ENCODE results near the gene C2CD4C. TPM values are rescaled to one million over a fixed set of nuclear protein-coding genes. Genes with fewer than 3 reads are reported as not detected.
A peak's percentile ranks its signal among the peaks of the same experiment; 100 is the strongest.
"Not testable (repeated sequence)": the region's sequence is repeated elsewhere in the genome, so short reads cannot be mapped to it uniquely, and the experiment has no call there.

The C2CD4C gene
- total RNA-seq, 6 donors from 2014 or later: 0.76 to 2.1 (median 1.6) TPM

DNA sequence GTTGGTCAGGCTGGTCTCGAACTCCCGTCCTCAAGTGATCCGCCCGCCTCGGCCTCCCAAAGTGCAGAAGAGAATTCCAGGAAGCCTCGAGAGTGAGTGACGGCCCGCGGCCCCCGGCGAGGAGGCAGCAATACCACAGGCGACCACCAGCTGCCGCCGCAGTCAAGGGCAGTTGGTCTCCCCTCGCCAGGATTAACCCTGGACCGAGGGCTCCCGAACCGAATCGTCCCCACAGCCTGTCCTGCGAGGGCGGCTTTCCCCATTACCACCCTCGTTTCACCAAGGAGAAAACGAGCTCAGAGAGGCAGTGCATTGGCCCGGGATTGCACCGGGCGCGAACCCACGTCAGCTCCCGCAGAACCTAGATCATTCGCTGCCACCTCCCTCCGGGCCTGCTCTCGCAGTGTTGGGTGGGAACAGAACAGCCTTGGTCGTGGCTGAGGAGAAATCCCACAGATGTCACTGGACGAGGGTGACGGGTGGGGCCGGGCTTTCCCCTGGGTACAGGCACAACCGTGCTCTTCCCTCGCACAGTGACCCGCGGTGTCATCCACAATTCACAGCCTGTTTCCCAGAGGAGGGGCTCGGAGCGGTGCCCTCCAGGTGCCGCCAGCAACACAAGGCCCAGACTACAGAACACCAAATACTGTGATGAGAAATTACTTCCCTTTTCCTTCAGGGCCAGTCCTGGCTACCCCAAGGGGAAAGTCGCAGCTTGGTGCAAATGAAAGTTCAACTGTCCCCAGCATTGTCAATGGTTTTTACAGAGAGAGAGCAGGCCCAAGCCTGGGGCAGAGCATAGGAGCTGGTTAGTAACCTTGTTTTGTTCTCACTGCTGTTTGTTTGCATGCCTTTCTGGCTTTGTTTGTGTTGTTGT, 24.8 kb downstream of the C2CD4C start:
- Histone ChIP-seq H3K4me3 (no peak overlapping the region), H3K27ac (no peak overlapping the region), H3K9me3 (no peaks in the 10 kb centered on the region), H3K4me1 (no peaks in the 10 kb centered on the region), H3K27me3 (peaks cover 0 to 2% (median 0%) of the 10 kb centered on the region in 4 donors), H3K36me3 (no peaks in the 10 kb centered on the region)
- DNase-seq (peak; percentile 21 to 86), ATAC-seq (ENCODE audit: low FRiP score in 2 of 2) (peak; percentile 15 to 50)
- WGBS, 2 donors: 19 to 36% methylated on average over 33 to 44 of the region's 44 CpGs
- TF ChIP-seq, protein P1, sequence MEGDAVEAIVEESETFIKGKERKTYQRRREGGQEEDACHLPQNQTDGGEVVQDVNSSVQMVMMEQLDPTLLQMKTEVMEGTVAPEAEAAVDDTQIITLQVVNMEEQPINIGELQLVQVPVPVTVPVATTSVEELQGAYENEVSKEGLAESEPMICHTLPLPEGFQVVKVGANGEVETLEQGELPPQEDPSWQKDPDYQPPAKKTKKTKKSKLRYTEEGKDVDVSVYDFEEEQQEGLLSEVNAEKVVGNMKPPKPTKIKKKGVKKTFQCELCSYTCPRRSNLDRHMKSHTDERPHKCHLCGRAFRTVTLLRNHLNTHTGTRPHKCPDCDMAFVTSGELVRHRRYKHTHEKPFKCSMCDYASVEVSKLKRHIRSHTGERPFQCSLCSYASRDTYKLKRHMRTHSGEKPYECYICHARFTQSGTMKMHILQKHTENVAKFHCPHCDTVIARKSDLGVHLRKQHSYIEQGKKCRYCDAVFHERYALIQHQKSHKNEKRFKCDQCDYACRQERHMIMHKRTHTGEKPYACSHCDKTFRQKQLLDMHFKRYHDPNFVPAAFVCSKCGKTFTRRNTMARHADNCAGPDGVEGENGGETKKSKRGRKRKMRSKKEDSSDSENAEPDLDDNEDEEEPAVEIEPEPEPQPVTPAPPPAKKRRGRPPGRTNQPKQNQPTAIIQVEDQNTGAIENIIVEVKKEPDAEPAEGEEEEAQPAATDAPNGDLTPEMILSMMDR (IDR thresholded peaks at IDR 0.05): peak; percentile 42 to 81 (median 70)
- no peak for TF ChIP-seq EP300 (IDR thresholded peaks at IDR 0.05)

DNA sequence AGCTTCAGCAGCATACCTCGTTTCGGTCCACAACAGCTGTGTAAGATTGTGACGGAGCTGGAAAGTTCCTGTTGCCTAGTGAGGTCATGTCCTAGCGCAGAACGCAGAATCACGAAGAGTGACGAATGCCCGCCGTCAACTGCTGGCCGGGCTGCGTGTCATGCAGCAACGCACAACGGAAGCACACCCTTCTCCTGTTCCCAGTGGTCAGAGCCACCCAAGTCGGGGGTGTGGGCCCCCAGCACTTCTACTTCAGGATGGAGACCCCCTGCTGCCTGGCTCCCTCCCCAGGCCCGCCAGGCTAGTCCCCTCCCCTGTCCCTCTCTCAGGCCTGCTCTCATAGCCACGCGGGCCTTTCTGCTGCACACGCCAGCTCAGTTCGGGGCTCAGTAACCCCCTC, 25.9 kb downstream of the C2CD4C start:
- 81 to 83% methylated on average over 19 of the region's 19 CpGs for WGBS, 2 donors

DNA sequence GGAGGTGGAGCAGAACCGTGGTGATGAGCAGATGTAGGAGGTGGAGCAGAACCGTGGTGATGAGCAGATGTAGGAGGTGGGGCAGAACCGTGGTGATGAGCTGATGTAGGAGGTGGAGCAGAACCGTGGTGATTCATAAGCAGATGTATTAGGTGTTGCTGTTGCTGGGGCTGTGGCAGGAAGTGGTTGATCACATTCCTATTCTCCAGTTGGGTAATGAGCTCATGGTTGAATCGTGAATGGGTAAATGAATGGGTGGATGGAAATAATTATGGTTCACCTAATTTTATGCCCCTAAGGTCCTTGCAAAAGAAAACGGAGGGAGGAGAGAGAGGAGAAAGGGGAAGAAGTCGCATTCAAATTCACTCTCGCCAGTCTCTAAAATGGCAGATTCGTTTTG, 26.4 kb downstream of the C2CD4C start:
- H3K27me3 ChIP-seq; H3K9me3 ChIP-seq; DNase-seq; H3K36me3 ChIP-seq; H3K4me3 ChIP-seq; ATAC-seq (ENCODE audit: low FRiP score in 2 of 2); H3K4me1 ChIP-seq; H3K27ac ChIP-seq: not testable (repeated sequence)
- WGBS, 2 donors: 55 to 62% methylated on average over 9 of the region's 9 CpGs

More for the DNA sequence above, 25.9 kb downstream of the C2CD4C start:
- Histone ChIP-seq H3K27ac (no peak overlapping the region), H3K27me3 (peaks cover 0 to 2% (median 0%) of the 10 kb centered on the region in 4 donors), H3K4me1 (no peaks in the 10 kb centered on the region), H3K36me3 (no peaks in the 10 kb centered on the region), H3K4me3 (no peak overlapping the region), H3K9me3 (no peaks in the 10 kb centered on the region)
- no peak for TF ChIP-seq EP300 (IDR thresholded peaks at IDR 0.05)
- TF ChIP-seq POLR2AphosphoS5 (IDR thresholded peaks at IDR 0.05): no peak
- TF ChIP-seq, protein P1 (IDR thresholded peaks at IDR 0.05): no peak
- no peak for TF ChIP-seq POLR2A (IDR thresholded peaks at IDR 0.05)
- DNase-seq (peak in 1 of 2 donors; percentile 14), ATAC-seq (ENCODE audit: low FRiP score in 2 of 2) (no peak)

DNA sequence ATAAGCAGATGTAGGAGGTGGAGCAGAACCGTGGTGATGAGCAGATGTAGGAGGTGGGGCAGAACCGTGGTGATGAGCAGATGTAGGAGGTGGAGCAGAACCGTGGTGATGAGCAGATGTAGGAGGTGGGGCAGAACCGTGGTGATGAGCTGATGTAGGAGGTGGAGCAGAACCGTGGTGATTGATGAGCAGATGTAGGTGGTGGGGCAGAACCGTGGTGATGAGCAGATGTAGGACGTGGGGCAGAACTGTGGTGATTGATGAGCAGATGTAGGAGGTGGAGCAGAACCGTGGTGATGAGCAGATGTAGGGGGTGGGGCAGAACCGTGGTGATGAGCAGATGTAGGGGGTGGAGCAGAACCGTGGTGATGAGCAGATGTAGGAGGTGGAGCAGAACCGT, 27.0 kb downstream of the C2CD4C start:
- not testable (repeated sequence) for ATAC-seq (ENCODE audit: low FRiP score in 2 of 2)

DNA sequence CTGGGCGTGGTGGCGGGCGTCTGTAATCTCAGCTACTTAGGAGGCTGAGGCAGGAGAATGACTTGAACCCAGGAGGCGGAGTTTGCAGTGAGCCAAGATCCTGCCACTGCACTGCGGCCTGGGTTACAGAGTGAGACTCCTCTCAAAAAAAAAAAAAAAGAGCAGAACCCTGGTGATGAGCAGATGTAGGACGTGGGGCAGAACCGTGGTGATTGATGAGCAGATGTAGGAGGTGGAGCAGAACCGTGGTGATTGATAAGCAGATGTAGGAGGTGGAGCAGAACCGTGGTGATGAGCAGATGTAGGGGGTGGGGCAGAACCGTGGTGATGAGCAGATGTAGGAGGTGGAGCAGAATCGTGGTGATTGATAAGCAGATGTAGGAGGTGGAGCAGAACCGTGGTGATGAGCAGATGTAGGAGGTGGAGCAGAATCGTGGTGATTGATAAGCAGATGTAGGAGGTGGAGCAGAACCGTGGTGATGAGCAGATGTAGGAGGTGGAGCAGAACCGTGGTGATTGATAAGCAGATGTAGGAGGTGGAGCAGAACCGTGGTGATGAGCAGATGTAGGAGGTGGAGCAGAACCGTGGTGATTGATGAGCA, 28.2 kb downstream of the C2CD4C start:
- not testable (repeated sequence) for H3K4me3 ChIP-seq; DNase-seq; H3K27me3 ChIP-seq; H3K9me3 ChIP-seq; H3K27ac ChIP-seq; H3K36me3 ChIP-seq; ATAC-seq (ENCODE audit: low FRiP score in 2 of 2); H3K4me1 ChIP-seq
- WGBS, 2 donors: 79 to 81% methylated on average over 14 to 16 of the region's 17 CpGs

More for the DNA sequence above, 27.0 kb downstream of the C2CD4C start:
- WGBS, 2 donors: 75 to 77% methylated on average over 9 to 11 of the region's 11 CpGs
- H3K9me3 ChIP-seq, H3K27me3 ChIP-seq, H3K36me3 ChIP-seq, H3K4me1 ChIP-seq, DNase-seq, H3K4me3 ChIP-seq, H3K27ac ChIP-seq: not testable (repeated sequence)

DNA sequence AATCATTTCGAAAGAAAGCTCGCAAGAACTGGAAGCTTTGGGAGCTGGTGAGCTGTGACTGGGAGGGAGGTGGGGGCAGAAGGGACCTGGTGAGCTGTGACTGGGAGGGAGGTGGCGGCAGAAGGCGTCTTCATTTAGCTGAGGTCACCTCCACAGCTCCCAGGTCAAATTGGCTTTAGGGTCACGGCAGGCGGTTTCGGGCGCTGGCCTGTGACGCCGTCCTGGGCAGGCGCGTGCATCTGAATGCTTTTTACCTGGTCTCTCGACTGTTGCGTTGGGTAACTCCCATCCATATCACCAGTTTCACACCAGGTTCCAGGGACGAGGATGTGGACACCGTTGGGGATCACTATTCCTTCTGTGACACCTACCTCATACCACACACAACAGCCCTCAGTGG, 29.2 kb downstream of the C2CD4C start:
- no peak for ATAC-seq (ENCODE audit: low FRiP score in 2 of 2)
- peaks cover 0 to 2% (median 0%) of the 10 kb centered on the region in 4 donors for H3K27me3 ChIP-seq

More for the DNA sequence above, 29.2 kb downstream of the C2CD4C start:
- no peaks in the 10 kb centered on the region for H3K4me1 ChIP-seq
- H3K36me3 ChIP-seq: no peaks in the 10 kb centered on the region
- H3K4me3 ChIP-seq: no peak overlapping the region
- H3K27ac ChIP-seq: no peak overlapping the region
- DNase-seq: no peak
- H3K9me3 ChIP-seq: no peaks in the 10 kb centered on the region
- TF ChIP-seq EP300 (IDR thresholded peaks at IDR 0.05) (no peak), POLR2AphosphoS5 (IDR thresholded peaks at IDR 0.05) (no peak), POLR2A (IDR thresholded peaks at IDR 0.05) (no peak)
- TF ChIP-seq, protein P1 (IDR thresholded peaks at IDR 0.05): no peak
- 91 to 92% methylated on average over 12 to 16 of the region's 16 CpGs for WGBS, 2 donors

All from upper lobe of left lung (tissue), 6 donors.